SK-N-SH treated with all-trans-retinoic acid at 6 μM for 48 hours (cell line): ENCODE measurements around the gene KRT6B.

ENCODE experiments used
- ATAC-seq: fragments of 200-7000 bp; cut with Tn5 transposase; 3 replicates; pipeline ENCODE4 v1.9.1; 2020; ENCODE audit warnings: mild to moderate bottlenecking, moderate library complexity
- ARNTL ChIP-seq: fragments of 450-650 bp; formaldehyde crosslinking; IDR thresholded peaks from 2 replicates; pipeline ENCODE4 v1.5.0; 2020; ENCODE audit warnings: low read depth, mild to moderate bottlenecking, moderate library complexity, borderline replicate concordance
- BACH2 ChIP-seq: fragments of 250-450 bp; sonication (Bioruptor Pico); IDR thresholded peaks from 2 replicates; pipeline ENCODE4 v1.9.0; 2021; ENCODE audit warnings: mild to moderate bottlenecking, borderline replicate concordance
- CSDC2 ChIP-seq: fragments of 250-450 bp; sonication (Bioruptor Pico); IDR thresholded peaks from 2 replicates; pipeline ENCODE4 v1.5.0; 2020; ENCODE audit warnings: mild to moderate bottlenecking, moderate library complexity
- ESRRG ChIP-seq: fragments of 250-450 bp; sonication (Bioruptor Pico); IDR thresholded peaks from 2 replicates; pipeline ENCODE4 v1.6.1; 2021; ENCODE audit warnings: mild to moderate bottlenecking
- GLIS3 ChIP-seq: fragments of 250-450 bp; sonication (Bioruptor Pico); IDR thresholded peaks from 2 replicates; pipeline ENCODE4 v1.5.0; 2020; ENCODE audit warnings: mild to moderate bottlenecking, moderate library complexity
- ISL1 ChIP-seq: fragments of 250-450 bp; sonication (Bioruptor Pico); IDR thresholded peaks from 2 replicates; pipeline ENCODE4 v2.1.2; 2022; ENCODE audit warnings: mild to moderate bottlenecking, moderate library complexity
- OSR1 ChIP-seq: fragments of 250-450 bp; sonication (Bioruptor Pico); IDR thresholded peaks from 2 replicates; pipeline ENCODE4 v1.8.0; 2022; ENCODE audit warnings: moderate library complexity, mild to moderate bottlenecking, inconsistent platforms
- RARB ChIP-seq: fragments of 250-450 bp; sonication (Bioruptor Pico); IDR thresholded peaks from 2 replicates; pipeline ENCODE4 v1.8.0; 2021; ENCODE audit warnings: mild to moderate bottlenecking, moderate library complexity
- SNAI2 ChIP-seq: fragments of 250-450 bp; sonication (Bioruptor Pico); IDR thresholded peaks from 2 replicates; pipeline ENCODE4 v1.5.0; 2020; ENCODE audit warnings: mild to moderate bottlenecking, moderate library complexity
- TCF4 ChIP-seq: fragments of 250-450 bp; sonication (Bioruptor Pico); IDR thresholded peaks from 2 replicates; pipeline ENCODE4 v1.8.0; 2021; ENCODE audit warnings: mild to moderate bottlenecking, moderate library complexity, borderline replicate concordance
- TOX ChIP-seq: fragments of 250-450 bp; sonication (Bioruptor Pico); IDR thresholded peaks from 2 replicates; pipeline ENCODE4 v1.8.0; 2021; ENCODE audit warnings: mild to moderate bottlenecking, moderate library complexity, borderline replicate concordance
- ZC3H10 ChIP-seq: fragments of 250-450 bp; sonication (Bioruptor Pico); IDR thresholded peaks from 2 replicates; pipeline ENCODE4 v1.5.1; 2021; ENCODE audit warnings: mild to moderate bottlenecking, moderate library complexity
- ZFP3 ChIP-seq: fragments of 250-450 bp; sonication (Bioruptor Pico); IDR thresholded peaks from 2 replicates; pipeline ENCODE4 v1.5.0; 2020; ENCODE audit warnings: mild to moderate bottlenecking, moderate library complexity
- ZFP30 ChIP-seq: fragments of 450-650 bp; formaldehyde crosslinking; IDR thresholded peaks from 2 replicates; pipeline ENCODE4 v1.5.0; 2022; ENCODE audit warnings: mild to moderate bottlenecking, moderate library complexity
- ZNF565 ChIP-seq: fragments of 450-650 bp; formaldehyde crosslinking; conservative IDR thresholded peaks from 2 replicates; pipeline ENCODE4 v1.5.0; 2020; ENCODE audit warnings: low read depth, mild to moderate bottlenecking, moderate library complexity
- ZNF70 ChIP-seq: fragments of 450-650 bp; formaldehyde crosslinking; IDR thresholded peaks from 2 replicates; pipeline ENCODE4 v1.5.0; 2020; ENCODE audit warnings: mild to moderate bottlenecking, moderate library complexity
- ZNF8 ChIP-seq: fragments of 450-650 bp; formaldehyde crosslinking; IDR thresholded peaks from 2 replicates; pipeline ENCODE4 v1.5.0; 2020; ENCODE audit warnings: mild to moderate bottlenecking, moderate library complexity
- TF ChIP-seq, protein P1 (sequence below): fragments of 250-450 bp; sonication (Bioruptor Pico); IDR thresholded peaks from 2 replicates; pipeline ENCODE4 v1.5.1; 2020; ENCODE audit warnings: low read depth, mild to moderate bottlenecking, moderate library complexity
- TF ChIP-seq, protein P2 (sequence below): fragments of 250-450 bp; sonication (Bioruptor Pico); IDR thresholded peaks from 2 replicates; pipeline ENCODE4 v1.5.0; 2020; ENCODE audit warnings: mild to moderate bottlenecking, moderate library complexity
- TF ChIP-seq, protein P3 (sequence below): fragments of 250-450 bp; sonication (Bioruptor Pico); IDR thresholded peaks from 2 replicates; pipeline ENCODE4 v1.8.0; 2021; ENCODE audit warnings: low read depth, mild to moderate bottlenecking, moderate library complexity, borderline replicate concordance
- TF ChIP-seq, protein P4 (sequence below): fragments of 250-450 bp; sonication (Bioruptor Pico); IDR thresholded peaks from 2 replicates; pipeline ENCODE4 v1.5.1; 2021; ENCODE audit warnings: mild to moderate bottlenecking, moderate library complexity

Gene KRT6B

DNA sequence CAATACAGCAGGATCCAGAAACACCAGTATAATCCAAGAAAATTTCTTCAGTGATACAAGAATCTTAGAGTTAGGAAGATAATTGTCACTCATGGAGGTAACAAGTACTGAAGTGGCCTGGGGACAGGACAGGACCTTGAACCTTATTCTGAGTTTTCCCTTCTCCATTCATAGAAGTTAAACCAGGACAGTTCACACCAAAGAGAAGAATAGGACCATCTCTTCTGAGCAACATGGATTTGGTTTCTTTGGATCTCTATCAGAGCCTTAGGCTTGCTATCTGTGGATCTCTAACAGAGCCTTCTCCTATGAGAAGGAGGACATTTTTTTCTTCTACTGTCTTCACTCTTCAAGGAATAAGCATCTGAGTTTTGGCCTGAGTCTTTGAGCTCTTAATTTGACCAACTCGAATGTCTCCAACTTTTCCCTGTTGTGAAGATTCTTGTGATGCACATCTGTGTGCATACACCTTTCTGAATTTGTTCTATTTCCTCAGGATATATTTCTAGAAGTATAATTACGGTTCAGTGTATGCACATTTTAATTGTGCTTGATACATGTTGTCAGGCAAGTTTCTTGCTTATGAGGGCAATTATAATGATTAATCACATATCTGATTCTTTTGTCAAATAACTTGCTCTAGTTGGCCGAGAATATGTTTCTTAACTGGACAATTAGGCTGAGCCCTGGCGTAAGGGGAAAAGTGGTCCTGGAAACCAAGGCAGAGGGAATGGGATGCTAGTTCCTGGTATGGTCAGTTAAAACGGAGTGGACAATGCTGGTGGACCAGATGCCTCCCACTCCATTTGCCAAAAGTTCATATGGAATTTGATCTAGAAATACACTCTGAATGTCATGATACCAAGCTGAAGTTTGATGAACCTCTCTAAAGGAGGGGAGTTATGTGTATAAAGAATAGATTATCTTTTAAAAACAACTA is 34.5 kb upstream of the KRT6B start (continued):
- TF ChIP-seq, protein P1, sequence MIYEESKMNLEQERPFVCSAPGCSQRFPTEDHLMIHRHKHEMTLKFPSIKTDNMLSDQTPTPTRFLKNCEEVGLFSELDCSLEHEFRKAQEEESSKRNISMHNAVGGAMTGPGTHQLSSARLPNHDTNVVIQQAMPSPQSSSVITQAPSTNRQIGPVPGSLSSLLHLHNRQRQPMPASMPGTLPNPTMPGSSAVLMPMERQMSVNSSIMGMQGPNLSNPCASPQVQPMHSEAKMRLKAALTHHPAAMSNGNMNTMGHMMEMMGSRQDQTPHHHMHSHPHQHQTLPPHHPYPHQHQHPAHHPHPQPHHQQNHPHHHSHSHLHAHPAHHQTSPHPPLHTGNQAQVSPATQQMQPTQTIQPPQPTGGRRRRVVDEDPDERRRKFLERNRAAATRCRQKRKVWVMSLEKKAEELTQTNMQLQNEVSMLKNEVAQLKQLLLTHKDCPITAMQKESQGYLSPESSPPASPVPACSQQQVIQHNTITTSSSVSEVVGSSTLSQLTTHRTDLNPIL (CRISPR knock-in tag): no peak

DNA sequence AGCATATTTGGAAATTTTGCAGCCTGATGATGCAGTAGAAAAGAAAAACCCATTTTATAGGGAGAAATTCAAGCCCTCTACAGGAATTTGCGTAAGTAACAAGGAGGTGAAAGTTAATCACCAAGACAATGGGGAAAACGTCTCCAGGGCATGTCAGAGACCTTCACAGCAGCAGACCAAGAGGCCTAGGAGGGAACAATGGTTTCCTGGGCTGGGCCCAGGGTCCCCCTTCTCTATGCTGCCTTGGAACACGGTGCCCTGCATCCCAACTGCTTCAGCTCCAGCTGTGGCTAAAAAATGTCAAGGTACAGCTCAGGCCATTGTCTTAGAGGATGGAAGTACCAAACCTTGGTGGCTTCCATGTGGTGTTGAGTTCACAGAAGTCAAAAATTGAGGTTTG is 28.1 kb upstream of the KRT6B start:
- TF ChIP-seq GLIS3 (CRISPR knock-in tag) (no peak), ZFP3 (CRISPR knock-in tag) (no peak), OSR1 (CRISPR knock-in tag) (no peak), ZNF8 (no peak), ZC3H10 (CRISPR knock-in tag) (no peak), ZFP30 (CRISPR knock-in tag) (no peak), RARB (CRISPR knock-in tag) (no peak), ZNF565 (no peak), ARNTL (CRISPR knock-in tag) (no peak), BACH2 (CRISPR knock-in tag) (no peak), SNAI2 (CRISPR knock-in tag) (no peak), ESRRG (no peak), ZNF70 (no peak), CSDC2 (CRISPR knock-in tag) (no peak)
- TF ChIP-seq, protein P2, sequence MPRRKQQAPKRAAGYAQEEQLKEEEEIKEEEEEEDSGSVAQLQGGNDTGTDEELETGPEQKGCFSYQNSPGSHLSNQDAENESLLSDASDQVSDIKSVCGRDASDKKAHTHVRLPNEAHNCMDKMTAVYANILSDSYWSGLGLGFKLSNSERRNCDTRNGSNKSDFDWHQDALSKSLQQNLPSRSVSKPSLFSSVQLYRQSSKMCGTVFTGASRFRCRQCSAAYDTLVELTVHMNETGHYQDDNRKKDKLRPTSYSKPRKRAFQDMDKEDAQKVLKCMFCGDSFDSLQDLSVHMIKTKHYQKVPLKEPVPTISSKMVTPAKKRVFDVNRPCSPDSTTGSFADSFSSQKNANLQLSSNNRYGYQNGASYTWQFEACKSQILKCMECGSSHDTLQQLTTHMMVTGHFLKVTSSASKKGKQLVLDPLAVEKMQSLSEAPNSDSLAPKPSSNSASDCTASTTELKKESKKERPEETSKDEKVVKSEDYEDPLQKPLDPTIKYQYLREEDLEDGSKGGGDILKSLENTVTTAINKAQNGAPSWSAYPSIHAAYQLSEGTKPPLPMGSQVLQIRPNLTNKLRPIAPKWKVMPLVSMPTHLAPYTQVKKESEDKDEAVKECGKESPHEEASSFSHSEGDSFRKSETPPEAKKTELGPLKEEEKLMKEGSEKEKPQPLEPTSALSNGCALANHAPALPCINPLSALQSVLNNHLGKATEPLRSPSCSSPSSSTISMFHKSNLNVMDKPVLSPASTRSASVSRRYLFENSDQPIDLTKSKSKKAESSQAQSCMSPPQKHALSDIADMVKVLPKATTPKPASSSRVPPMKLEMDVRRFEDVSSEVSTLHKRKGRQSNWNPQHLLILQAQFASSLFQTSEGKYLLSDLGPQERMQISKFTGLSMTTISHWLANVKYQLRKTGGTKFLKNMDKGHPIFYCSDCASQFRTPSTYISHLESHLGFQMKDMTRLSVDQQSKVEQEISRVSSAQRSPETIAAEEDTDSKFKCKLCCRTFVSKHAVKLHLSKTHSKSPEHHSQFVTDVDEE (CRISPR knock-in tag): no peak
- TF ChIP-seq, protein P1 (CRISPR knock-in tag): no peak
- TF ChIP-seq, protein P3, sequence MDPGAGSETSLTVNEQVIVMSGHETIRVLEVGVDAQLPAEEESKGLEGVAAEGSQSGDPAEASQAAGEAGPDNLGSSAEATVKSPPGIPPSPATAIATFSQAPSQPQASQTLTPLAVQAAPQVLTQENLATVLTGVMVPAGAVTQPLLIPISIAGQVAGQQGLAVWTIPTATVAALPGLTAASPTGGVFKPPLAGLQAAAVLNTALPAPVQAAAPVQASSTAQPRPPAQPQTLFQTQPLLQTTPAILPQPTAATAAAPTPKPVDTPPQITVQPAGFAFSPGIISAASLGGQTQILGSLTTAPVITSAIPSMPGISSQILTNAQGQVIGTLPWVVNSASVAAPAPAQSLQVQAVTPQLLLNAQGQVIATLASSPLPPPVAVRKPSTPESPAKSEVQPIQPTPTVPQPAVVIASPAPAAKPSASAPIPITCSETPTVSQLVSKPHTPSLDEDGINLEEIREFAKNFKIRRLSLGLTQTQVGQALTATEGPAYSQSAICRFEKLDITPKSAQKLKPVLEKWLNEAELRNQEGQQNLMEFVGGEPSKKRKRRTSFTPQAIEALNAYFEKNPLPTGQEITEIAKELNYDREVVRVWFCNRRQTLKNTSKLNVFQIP (CRISPR knock-in tag): no peak
- no peak for ATAC-seq

DNA sequence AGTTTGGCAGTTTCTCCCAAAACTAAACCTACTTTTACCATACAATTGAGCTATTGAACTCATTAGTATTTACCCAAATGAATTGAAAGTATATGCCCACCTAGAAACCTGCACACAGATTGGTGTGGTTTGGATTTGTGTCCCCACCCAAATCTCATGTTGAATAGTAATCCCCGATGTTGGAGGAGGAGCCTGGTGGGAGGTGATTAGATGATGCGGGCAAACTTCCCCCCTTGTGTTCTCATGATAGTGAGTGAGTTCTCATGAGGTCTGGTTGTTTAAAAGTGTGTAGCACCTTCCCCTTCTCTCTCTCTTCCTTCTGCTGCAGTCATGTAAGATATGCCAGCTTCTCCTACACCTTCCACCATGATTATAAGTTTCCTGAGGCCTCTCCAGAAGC is 25.7 kb upstream of the KRT6B start:
- ATAC-seq: no peak
- TF ChIP-seq CSDC2 (CRISPR knock-in tag) (no peak), SNAI2 (CRISPR knock-in tag) (no peak), ZNF565 (no peak), ZNF70 (no peak), ZNF8 (no peak), TOX (CRISPR knock-in tag) (no peak), ZFP3 (CRISPR knock-in tag) (no peak), ISL1 (no peak), GLIS3 (CRISPR knock-in tag) (no peak), TCF4 (CRISPR knock-in tag) (no peak)
- TF ChIP-seq, protein P4, sequence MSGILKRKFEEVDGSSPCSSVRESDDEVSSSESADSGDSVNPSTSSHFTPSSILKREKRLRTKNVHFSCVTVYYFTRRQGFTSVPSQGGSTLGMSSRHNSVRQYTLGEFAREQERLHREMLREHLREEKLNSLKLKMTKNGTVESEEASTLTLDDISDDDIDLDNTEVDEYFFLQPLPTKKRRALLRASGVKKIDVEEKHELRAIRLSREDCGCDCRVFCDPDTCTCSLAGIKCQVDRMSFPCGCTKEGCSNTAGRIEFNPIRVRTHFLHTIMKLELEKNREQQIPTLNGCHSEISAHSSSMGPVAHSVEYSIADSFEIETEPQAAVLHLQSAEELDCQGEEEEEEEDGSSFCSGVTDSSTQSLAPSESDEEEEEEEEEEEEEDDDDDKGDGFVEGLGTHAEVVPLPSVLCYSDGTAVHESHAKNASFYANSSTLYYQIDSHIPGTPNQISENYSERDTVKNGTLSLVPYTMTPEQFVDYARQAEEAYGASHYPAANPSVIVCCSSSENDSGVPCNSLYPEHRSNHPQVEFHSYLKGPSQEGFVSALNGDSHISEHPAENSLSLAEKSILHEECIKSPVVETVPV: no peak
- TF ChIP-seq, protein P3 (CRISPR knock-in tag): no peak
- TF ChIP-seq, protein P1 (CRISPR knock-in tag): no peak
- TF ChIP-seq, all 23 proteins: peak for 0
